ENCODE data around the gene ZMIZ1.

The ZMIZ1 gene

GRCh38 chr10:79093658-79094411 lies 25.1 kb downstream of the ZMIZ1 start:
- no peak for DNase-seq (ENCODE audit: insufficient read length, low spot score)
- no peak for FAIRE-seq

- FAIRE-seq (no peak), DNase-seq (ENCODE audit: insufficient read length, low spot score) (no peak)
Measured at GRCh38 chr10:79094412-79095175, 25.8 kb downstream of the ZMIZ1 start.

- DNase-seq (ENCODE audit: insufficient read length, low spot score) (no peak), FAIRE-seq (no peak)
Measured at GRCh38 chr10:79095316-79095715, 26.6 kb downstream of the ZMIZ1 start.

DNA sequence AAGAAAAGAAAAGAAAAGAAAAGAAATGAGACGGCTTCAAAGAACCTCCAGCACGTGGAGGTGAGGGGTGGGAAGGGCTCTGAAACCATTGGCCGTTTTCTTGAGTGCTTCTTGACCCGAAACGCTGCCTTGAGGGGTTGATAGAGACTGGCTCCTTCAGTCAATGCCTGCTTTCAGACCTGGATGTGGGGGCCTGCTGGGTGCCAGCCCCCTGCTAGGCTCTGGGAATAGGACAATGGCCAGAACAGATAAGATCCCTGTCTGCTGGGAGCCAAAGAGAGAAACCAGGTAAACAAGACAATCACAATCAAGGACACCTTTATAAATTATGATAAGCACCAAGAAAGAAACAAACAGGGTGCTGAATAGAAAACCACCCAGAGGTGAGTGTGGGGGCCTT lies 27.7 kb downstream of the ZMIZ1 start:
- no peak for DNase-seq (ENCODE audit: insufficient read length, low spot score)
- no peak for FAIRE-seq

GRCh38 chr10:79097021-79097872 lies 28.5 kb downstream of the ZMIZ1 start:
- DNase-seq (ENCODE audit: insufficient read length, low spot score) (no peak), FAIRE-seq (no peak)

DNA sequence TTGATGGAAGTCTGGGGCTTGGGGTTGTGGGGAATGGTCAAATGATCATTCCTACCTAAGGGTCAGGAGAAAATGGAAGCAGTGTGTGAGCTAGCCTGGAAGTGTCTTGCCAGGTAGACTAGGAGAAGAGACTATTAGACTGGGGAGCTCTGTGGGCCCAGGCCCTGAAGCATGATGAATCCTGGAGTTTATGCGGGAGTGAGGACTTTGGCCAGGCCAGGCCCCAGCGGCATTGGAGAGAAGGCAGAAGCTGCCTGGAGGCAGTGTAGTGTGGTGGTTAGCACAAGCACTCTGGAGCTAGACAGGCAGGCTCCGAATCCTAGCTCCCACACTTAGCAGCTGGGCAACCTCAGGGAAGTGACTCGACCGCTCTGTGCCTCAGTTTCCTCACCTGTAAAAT lies 29.3 kb downstream of the ZMIZ1 start:
- DNase-seq (ENCODE audit: insufficient read length, low spot score) (no peak), FAIRE-seq (no peak)

DNA sequence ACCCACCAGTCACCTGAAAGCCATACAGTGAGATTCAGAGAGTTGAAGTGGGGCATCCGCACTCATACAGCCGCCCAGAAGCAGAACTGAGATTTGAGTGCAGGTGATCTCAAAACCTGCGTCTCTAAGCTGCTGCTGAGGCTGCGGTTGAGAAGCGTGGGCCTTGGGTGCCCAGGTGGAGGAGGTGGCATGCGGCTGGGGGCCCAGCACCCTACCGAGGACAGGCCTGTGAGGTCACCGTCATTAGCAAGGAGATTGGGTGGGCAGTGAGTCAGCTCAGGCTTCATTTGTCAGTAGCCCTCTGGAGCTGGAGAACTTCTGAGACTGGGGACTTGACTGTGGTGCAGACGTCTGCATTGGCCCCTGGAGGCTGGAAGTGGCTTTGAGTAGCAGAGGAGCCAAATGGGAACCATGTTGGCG lies 29.8 kb downstream of the ZMIZ1 start:
- DNase-seq (ENCODE audit: insufficient read length, low spot score): no peak
- no peak for FAIRE-seq

GRCh38 chr10:79099898-79100448 lies 31.2 kb downstream of the ZMIZ1 start:
- FAIRE-seq (no peak), DNase-seq (ENCODE audit: insufficient read length, low spot score) (no peak)

DNA sequence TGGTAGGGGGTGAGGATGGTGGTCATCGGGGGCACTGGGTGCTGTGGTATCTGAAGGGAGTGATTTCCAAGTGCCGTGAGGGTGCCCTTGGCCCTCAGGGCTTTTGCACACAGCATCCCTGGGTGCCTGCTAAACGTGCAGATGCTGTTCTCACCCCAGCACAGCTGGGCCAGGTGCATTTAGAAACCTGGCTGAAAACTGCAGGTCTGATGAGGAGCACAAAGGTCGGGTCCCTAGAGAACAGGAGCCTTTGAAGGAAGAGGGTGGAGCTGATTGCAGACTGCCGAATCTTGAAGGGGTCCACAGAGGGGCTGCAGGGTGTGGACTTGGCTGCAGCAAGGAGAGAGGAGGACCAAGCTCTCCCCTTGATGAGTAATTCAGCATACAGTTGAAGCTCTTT lies 32.0 kb downstream of the ZMIZ1 start:
- DNase-seq (ENCODE audit: insufficient read length, low spot score): no peak
- no peak for FAIRE-seq

GRCh38 chr10:79101560-79102497 lies 33.1 kb downstream of the ZMIZ1 start:
- DNase-seq (ENCODE audit: insufficient read length, low spot score): peak; percentile 50
- no peak for FAIRE-seq

DNA sequence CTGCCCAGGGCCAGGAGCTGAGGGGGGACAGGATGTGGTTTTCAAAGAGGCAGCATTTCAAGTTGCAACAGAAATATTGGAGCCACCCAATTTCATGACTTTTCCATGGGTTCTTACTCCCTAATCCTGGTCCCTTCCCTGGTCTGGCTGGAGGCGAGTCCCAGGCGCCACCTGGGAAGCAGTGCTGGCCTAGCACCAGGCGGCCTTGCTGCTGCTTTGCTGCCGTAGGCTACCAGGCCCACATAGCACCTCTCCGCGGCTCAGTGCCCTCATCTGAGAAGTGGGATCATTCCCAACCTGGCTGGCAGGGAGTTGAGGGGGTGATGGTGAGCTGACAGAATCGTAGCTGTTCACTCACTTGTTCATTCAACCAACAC lies 33.7 kb downstream of the ZMIZ1 start:
- DNase-seq (ENCODE audit: insufficient read length, low spot score): no peak
- no peak for FAIRE-seq

- no peak for DNase-seq (ENCODE audit: insufficient read length, low spot score)
- FAIRE-seq: no peak
Measured at GRCh38 chr10:79103129-79103528, 34.4 kb downstream of the ZMIZ1 start.

DNA sequence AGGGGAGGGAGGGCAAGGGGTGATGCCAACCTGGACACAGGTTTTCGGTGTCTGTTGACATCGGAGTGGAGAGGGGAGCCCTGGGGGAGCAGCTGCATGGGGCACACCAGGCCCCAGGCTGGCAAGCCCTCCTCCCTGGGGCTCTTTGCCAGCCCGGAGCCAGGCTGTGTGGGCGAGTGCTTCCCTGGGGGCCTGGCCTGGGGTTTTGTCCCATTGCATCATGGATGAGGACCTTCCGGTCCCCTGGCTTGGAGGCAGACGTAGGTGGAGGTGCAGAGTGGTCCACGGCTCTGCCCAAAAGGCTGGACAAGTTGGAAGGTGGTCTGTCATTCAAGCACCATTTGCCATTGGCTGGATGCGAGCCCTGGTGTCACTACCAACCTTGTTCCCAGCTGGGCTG lies 34.8 kb downstream of the ZMIZ1 start:
- DNase-seq (ENCODE audit: insufficient read length, low spot score): no peak

DNA sequence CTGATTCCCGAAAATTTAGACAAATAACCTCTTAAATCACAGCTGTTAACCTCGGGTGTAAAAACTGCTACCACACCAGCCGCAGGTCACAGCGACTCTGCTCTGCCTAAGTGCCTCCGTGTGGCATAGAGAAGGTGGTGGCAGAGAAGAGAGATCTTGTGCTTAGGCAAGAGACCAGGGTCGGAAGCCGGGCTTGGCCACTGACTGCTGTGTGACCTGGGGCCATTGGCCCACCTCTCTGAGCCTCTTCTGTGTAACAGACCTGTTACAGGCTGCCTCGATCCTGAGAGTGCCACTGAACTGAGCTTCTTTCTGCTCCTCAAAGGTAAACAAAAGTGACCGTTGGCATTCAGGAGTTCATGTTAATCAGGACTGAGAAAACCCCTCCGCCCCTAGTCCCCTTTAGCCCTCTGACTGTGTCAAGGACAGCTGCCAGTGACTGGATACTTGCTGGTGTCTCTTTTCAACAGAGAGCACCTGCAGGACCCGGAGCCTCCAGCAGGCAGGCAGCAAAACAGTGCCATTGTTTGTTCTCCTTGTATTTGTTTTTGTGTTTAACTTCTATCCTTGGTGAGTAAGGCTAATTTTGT lies 36.5 kb downstream of the ZMIZ1 start:
- FAIRE-seq: no peak
- DNase-seq (ENCODE audit: insufficient read length, low spot score): no peak

More for the DNA sequence above, 34.8 kb downstream of the ZMIZ1 start:
- FAIRE-seq: no peak

GRCh38 chr10:79105818-79106217 lies 37.1 kb downstream of the ZMIZ1 start:
- DNase-seq (ENCODE audit: insufficient read length, low spot score) (no peak), FAIRE-seq (no peak)

- DNase-seq (ENCODE audit: insufficient read length, low spot score) (no peak), FAIRE-seq (no peak)
Measured at GRCh38 chr10:79106256-79107050, 37.7 kb downstream of the ZMIZ1 start.

- FAIRE-seq: no peak
- no peak for DNase-seq (ENCODE audit: insufficient read length, low spot score)
Measured at GRCh38 chr10:79107736-79108264, 39.0 kb downstream of the ZMIZ1 start.

DNA sequence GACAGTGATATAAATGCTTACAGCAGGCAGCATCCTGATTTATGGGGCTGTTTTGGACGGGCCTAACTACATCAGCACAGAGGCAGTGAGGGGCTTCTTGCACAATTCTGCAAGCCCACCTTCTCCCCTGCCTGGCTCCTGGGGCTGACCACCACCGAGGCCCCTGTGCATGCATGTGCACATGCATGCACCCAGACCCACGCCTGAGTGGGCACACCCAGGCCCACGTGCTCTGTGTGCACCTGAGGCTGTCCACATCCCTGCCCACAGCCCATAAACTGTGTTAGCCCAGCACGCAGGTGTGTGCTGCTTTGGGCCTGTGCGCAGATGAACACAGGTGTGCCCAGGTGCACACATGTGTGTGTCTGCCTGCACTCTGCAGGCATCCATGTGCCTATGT lies 40.0 kb downstream of the ZMIZ1 start:
- FAIRE-seq (no peak), DNase-seq (ENCODE audit: insufficient read length, low spot score) (no peak)

Data from HTR-8/SVneo (cell line).